HCT116 (cell line): ENCODE measurements around the gene MFSD8.

Source experiments
- CTCF ChIP-seq, 3 experiments: fragments of 200-600 bp in 1 of 3; sonication (generic) in 1 of 3; IDR thresholded peaks in 2 of 3; conservative IDR thresholded peaks in 1 of 3; 2 replicates each; pipeline ENCODE4 v1.5.1; 2012 to 2017; ENCODE audit warnings: low read depth in 2 of 3, low read length in 2 of 3, antibody characterized with exemption in 1 of 3, borderline replicate concordance in 1 of 3, control low read depth in 1 of 3, mild to moderate bottlenecking in 1 of 3, mixed read lengths in 1 of 3, mixed run types in 1 of 3, moderate library complexity in 1 of 3; ENCODE audit not compliant: insufficient read depth in 1 of 3
- EZH2 ChIP-seq: fragments of 200-600 bp; sonication (generic); IDR thresholded peaks from 2 replicates; pipeline ENCODE4 v1.6.1; 2017; ENCODE audit warnings: antibody characterized with exemption, mixed run types
- EZH2phosphoT487 ChIP-seq: fragments of 200-600 bp; IDR thresholded peaks from 2 replicates; pipeline ENCODE4 v1.6.1; 2018; ENCODE audit warnings: antibody characterized with exemption, borderline replicate concordance
- FOSL1 ChIP-seq: IDR thresholded peaks from 2 replicates; pipeline ENCODE4 v1.6.1; 2012; ENCODE audit warnings: low read depth
- POLR2A ChIP-seq: IDR thresholded peaks from 2 replicates; pipeline ENCODE4 v1.7.0; 2011; ENCODE audit warnings: borderline replicate concordance; ENCODE audit not compliant: insufficient read depth, insufficient read length; ENCODE audit errors: extremely low read depth
- ZNF274 ChIP-seq: fragments of 200-500 bp; sonication (Bioruptor generic); IDR thresholded peaks from 2 replicates; pipeline ENCODE4 v1.6.1; 2014; ENCODE audit warnings: mild to moderate bottlenecking, low read depth, low read length, inconsistent platforms

GRCh38 chr4:127968586-127968985 is 3.6 kb upstream of the MFSD8 start:
- TF ChIP-seq EZH2 = no peak
- no peak for TF ChIP-seq FOSL1
- TF ChIP-seq POLR2A = no peak
- TF ChIP-seq EZH2phosphoT487 = no peak
- TF ChIP-seq ZNF274 = no peak
- no peak for TF ChIP-seq CTCF (IDR thresholded peaks at IDR 0.05 in 2 of 3, conservative IDR thresholded peaks at IDR 0.05 in 1 of 3; ENCODE audit: borderline replicate concordance in 1 of 3, insufficient read depth in 1 of 3, low read depth in 2 of 3, low read length in 2 of 3)
